GM12875 (cell line): ENCODE results near the gene IFT43.

ENCODE experiments used
- H3K4me3 ChIP-seq: one replicate; pipeline ENCODE4 v1.5.1; 2011; ENCODE audit warnings: low read depth, low read length, control low read depth
- CTCF ChIP-seq: IDR thresholded peaks from 2 replicates; pipeline ENCODE4 v1.5.1; 2011; ENCODE audit warnings: low read depth, mild to moderate bottlenecking, control low read depth, inconsistent platforms, low read length, moderate library complexity, borderline replicate concordance; ENCODE audit not compliant: insufficient read depth

The IFT43 gene

GRCh38 chr14:75985618-75986438 lies at the start of gene IFT43:
TSS of gene IFT43 (plus strand) at chr14:75985763. CDS start at chr14:75985787, 24 bp downstream.
- TF ChIP-seq CTCF, result no peak
- peak within 1 kb of the TSS; percentile 94 for H3K4me3 ChIP-seq

DNA sequence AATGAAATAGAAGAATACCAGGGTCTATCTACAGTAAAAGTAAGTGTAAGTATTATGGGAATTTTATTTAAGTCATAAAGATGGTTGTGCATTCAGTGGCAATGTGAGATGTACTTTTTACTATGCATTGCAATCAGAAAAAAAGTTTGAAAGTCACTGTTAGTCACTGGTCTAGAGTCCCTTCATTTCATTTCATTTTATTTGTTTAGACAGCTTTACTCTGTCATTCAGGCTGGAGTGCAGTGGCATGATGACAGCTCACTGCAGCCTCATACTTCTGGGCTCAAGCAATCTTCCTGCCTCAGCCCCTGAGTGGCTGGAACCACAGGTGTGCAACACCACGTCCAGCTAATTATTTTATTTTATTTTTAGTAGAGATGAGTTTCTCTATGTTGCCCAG lies 46.4 kb upstream of the IFT43 start:
- no peak overlapping the region for H3K4me3 ChIP-seq
- no peak for TF ChIP-seq CTCF

DNA sequence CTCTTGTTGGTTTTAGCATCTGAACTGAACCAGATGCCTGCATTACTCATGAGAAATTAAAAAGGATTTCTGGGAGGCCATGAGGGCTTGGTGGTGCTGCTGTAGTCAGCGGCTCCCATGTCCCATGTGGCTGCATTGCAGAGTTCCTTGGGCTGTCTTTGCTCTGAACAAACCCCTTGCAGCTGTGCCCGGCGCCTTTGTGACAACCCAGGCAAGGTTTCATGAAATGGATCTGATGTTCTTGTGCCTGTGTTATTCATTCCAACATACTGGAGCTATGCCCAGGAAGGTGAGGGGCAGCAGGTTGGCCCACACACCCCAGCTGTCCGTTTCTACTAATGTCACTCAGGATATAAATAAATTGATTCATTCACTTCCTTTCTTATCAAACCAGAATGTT lies 44.5 kb upstream of the IFT43 start:
- TF ChIP-seq CTCF, result no peak
- H3K4me3 ChIP-seq, result no peak overlapping the region

GRCh38 chr14:75944607-75945241 lies 40.8 kb upstream of the IFT43 start:
- H3K4me3 ChIP-seq, result no peak overlapping the region
- TF ChIP-seq CTCF, result no peak

DNA sequence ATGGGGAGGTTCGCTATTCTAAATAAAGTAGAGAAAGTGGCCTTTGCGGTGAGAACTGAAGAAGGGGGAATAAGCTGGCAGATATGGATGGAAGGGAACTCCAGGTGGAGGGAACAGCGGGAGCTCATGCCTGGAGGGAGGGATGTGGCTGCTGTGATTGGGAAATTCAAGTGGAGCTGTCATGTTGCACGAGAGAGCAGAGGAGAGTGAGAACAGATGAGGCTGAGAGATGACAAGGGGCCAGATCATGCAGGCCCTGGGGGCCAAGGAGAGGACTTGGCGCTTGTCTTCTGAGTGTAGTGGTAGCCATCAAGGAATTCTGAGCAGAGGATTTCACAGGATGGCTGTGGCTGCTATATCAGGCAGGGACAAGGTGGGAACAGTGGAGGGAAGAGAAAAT lies 38.8 kb upstream of the IFT43 start:
- no peak for TF ChIP-seq CTCF
- H3K4me3 ChIP-seq, result no peak overlapping the region

- no peak for TF ChIP-seq CTCF
Observed at GRCh38 chr14:75952489-75952888, 33.1 kb upstream of the IFT43 start.

GRCh38 chr14:75959031-75959430 lies 26.5 kb upstream of the IFT43 start:
- no peak overlapping the region for H3K4me3 ChIP-seq
- no peak for TF ChIP-seq CTCF

More at GRCh38 chr14:75952489-75952888, 33.1 kb upstream of the IFT43 start:
- no peak overlapping the region for H3K4me3 ChIP-seq
